ENCODE data around the gene PRXL2C. TPM values are rescaled to one million over a fixed set of nuclear protein-coding genes. Genes with fewer than 3 reads are reported as not detected.
"Not testable (repeated sequence)": the region's sequence is repeated elsewhere in the genome, so short reads cannot be mapped to it uniquely, and the experiment has no call there.

PRXL2C gene
- 1 to 10 TPM; 3.1 to 7.6 (median 5.6) TPM for polyA plus RNA-seq
- long read RNA-seq, donor 1, partial matches to known transcripts: 0 of 5 reads
- long read RNA-seq, donor 1, other reads (novel, unspliced or antisense): 0 of 5 reads
- long read RNA-seq, donor 2, partial matches to known transcripts: 0 of 2 reads
- long read RNA-seq, donor 2, other reads (novel, unspliced or antisense): 0 of 2 reads
- long read RNA-seq, donor 3: 0 reads
- long read RNA-seq, donor 4: 0 reads
- long read RNA-seq, donor 5, partial matches to known transcripts: 0 of 1 reads
- long read RNA-seq, donor 5, other reads (novel, unspliced or antisense): 0 of 1 reads
- long read RNA-seq, donor 6, partial matches to known transcripts: 0 of 1 reads
- long read RNA-seq, donor 6, other reads (novel, unspliced or antisense): 0 of 1 reads
- long read RNA-seq, donor 7, transcript PRXL2C-201 (6 exons, 2,863 nt): major isoform, 14 of 48 reads
- long read RNA-seq, donor 7, partial matches to known transcripts: 31 of 48 reads
- long read RNA-seq, donor 7, other reads (novel, unspliced or antisense): 0 of 48 reads
- long read RNA-seq, donor 8, partial matches to known transcripts: 0 of 1 reads
- long read RNA-seq, donor 8, other reads (novel, unspliced or antisense): 0 of 1 reads
- long read RNA-seq, donor 9: 0 reads
- long read RNA-seq, donor 10, partial matches to known transcripts: 0 of 3 reads
- long read RNA-seq, donor 10, other reads (novel, unspliced or antisense): 0 of 3 reads

GRCh38 chr9:96655198-96655851 lies at the start of gene PRXL2C:
PRXL2C (minus strand) TSS chr9:96655317; CDS start chr9:96655281, 36 bp downstream.
- Histone ChIP-seq H3K27ac (ENCODE audit: low read depth in 1 of 3, low read length in 2 of 3) (peak within 1 kb of the TSS; percentile 89 to 98 (median 96)), H3K4me1 (ENCODE audit: control insufficient read depth in 3 of 3, insufficient read depth in 2 of 3, low read depth in 1 of 3, low read length in 2 of 3) (peaks cover 0 to 5% (median 4%) of the 10 kb centered on the region in 3 donors), H3K4me3 (ENCODE audit: low read depth in 1 of 3, low read length in 3 of 3) (peak within 1 kb of the TSS; percentile 65 to 74 (median 74)), H3K36me3 (ENCODE audit: control insufficient read depth in 3 of 3, insufficient read depth in 2 of 3, low read depth in 1 of 3, low read length in 3 of 3) (no peaks in the 10 kb centered on the region), H3K27me3 (ENCODE audit: control insufficient read depth in 3 of 3, insufficient read depth in 3 of 3, low read length in 3 of 3) (no peaks in the 10 kb centered on the region), H3K9me3 (ENCODE audit: control insufficient read depth in 2 of 2, insufficient read depth in 1 of 2, low read depth in 1 of 2, low read length in 1 of 2) (no peaks in the 10 kb centered on the region)
- WGBS, 3 donors: 3 to 5% (median 4%) methylated on average over 43 to 57 of the region's 57 CpGs
- peak in 1 of 2 donors; percentile 77 for DNase-seq
- no peak for FAIRE-seq

GRCh38 chr9:96700721-96701375 lies 45.7 kb upstream of the PRXL2C start:
- WGBS, 3 donors: 92 to 95% (median 94%) methylated on average over 23 to 30 of the region's 30 CpGs

GRCh38 chr9:96691326-96691725 lies 36.2 kb upstream of the PRXL2C start:
- FAIRE-seq (no peak), DNase-seq (no peak)
- Histone ChIP-seq H3K36me3 (ENCODE audit: control insufficient read depth in 3 of 3, insufficient read depth in 2 of 3, low read depth in 1 of 3, low read length in 3 of 3) (no peaks in the 10 kb centered on the region), H3K27me3 (ENCODE audit: control insufficient read depth in 3 of 3, insufficient read depth in 3 of 3, low read length in 3 of 3) (peaks cover 0 to 14% (median 0%) of the 10 kb centered on the region in 3 donors), H3K27ac (ENCODE audit: low read depth in 1 of 3, low read length in 2 of 3) (no peak overlapping the region), H3K4me1 (ENCODE audit: control insufficient read depth in 3 of 3, insufficient read depth in 2 of 3, low read depth in 1 of 3, low read length in 2 of 3) (no peaks in the 10 kb centered on the region), H3K4me3 (ENCODE audit: low read depth in 1 of 3, low read length in 3 of 3) (no peak overlapping the region), H3K9me3 (ENCODE audit: control insufficient read depth in 2 of 2, insufficient read depth in 1 of 2, low read depth in 1 of 2, low read length in 1 of 2) (peaks cover 0 to 12% of the 10 kb centered on the region in 2 donors)
- WGBS, 3 donors: 64 to 72% (median 69%) methylated on average over 1 of the region's 1 CpG

More at GRCh38 chr9:96700721-96701375, 45.7 kb upstream of the PRXL2C start:
- DNase-seq; H3K4me3 ChIP-seq (ENCODE audit: low read depth in 1 of 3, low read length in 3 of 3); H3K4me1 ChIP-seq (ENCODE audit: control insufficient read depth in 3 of 3, insufficient read depth in 2 of 3, low read depth in 1 of 3, low read length in 2 of 3); FAIRE-seq; H3K27ac ChIP-seq (ENCODE audit: low read depth in 1 of 3, low read length in 2 of 3); H3K36me3 ChIP-seq (ENCODE audit: control insufficient read depth in 3 of 3, insufficient read depth in 2 of 3, low read depth in 1 of 3, low read length in 3 of 3); H3K27me3 ChIP-seq (ENCODE audit: control insufficient read depth in 3 of 3, insufficient read depth in 3 of 3, low read length in 3 of 3): not testable (repeated sequence)
- peaks cover 0 to 12% of the 10 kb centered on the region in 2 donors for H3K9me3 ChIP-seq (ENCODE audit: control insufficient read depth in 2 of 2, insufficient read depth in 1 of 2, low read depth in 1 of 2, low read length in 1 of 2)

- DNase-seq: no peak
- Histone ChIP-seq H3K27me3 (ENCODE audit: control insufficient read depth in 3 of 3, insufficient read depth in 3 of 3, low read length in 3 of 3) (peaks cover 0 to 14% (median 0%) of the 10 kb centered on the region in 3 donors), H3K4me3 (ENCODE audit: low read depth in 1 of 3, low read length in 3 of 3) (no peak overlapping the region), H3K9me3 (ENCODE audit: control insufficient read depth in 2 of 2, insufficient read depth in 1 of 2, low read depth in 1 of 2, low read length in 1 of 2) (peaks cover 0 to 13% of the 10 kb centered on the region in 2 donors), H3K4me1 (ENCODE audit: control insufficient read depth in 3 of 3, insufficient read depth in 2 of 3, low read depth in 1 of 3, low read length in 2 of 3) (no peaks in the 10 kb centered on the region), H3K36me3 (ENCODE audit: control insufficient read depth in 3 of 3, insufficient read depth in 2 of 3, low read depth in 1 of 3, low read length in 3 of 3) (no peaks in the 10 kb centered on the region), H3K27ac (ENCODE audit: low read depth in 1 of 3, low read length in 2 of 3) (no peak overlapping the region)
- no peak for FAIRE-seq
- WGBS, 3 donors: 67 to 74% (median 69%) methylated on average over 8 of the region's 8 CpGs
These were observed 33.8 kb upstream of the PRXL2C start for GRCh38 chr9:96688745-96689464.

GRCh38 chr9:96688187-96688586 lies 33.1 kb upstream of the PRXL2C start:
- Histone ChIP-seq H3K27ac (ENCODE audit: low read depth in 1 of 3, low read length in 2 of 3) (no peak overlapping the region), H3K4me1 (ENCODE audit: control insufficient read depth in 3 of 3, insufficient read depth in 2 of 3, low read depth in 1 of 3, low read length in 2 of 3) (no peaks in the 10 kb centered on the region), H3K4me3 (ENCODE audit: low read depth in 1 of 3, low read length in 3 of 3) (no peak overlapping the region), H3K9me3 (ENCODE audit: control insufficient read depth in 2 of 2, insufficient read depth in 1 of 2, low read depth in 1 of 2, low read length in 1 of 2) (peaks cover 0 to 13% of the 10 kb centered on the region in 2 donors), H3K36me3 (ENCODE audit: control insufficient read depth in 3 of 3, insufficient read depth in 2 of 3, low read depth in 1 of 3, low read length in 3 of 3) (no peaks in the 10 kb centered on the region), H3K27me3 (ENCODE audit: control insufficient read depth in 3 of 3, insufficient read depth in 3 of 3, low read length in 3 of 3) (peaks cover 0 to 14% (median 0%) of the 10 kb centered on the region in 3 donors)
- no peak for DNase-seq
- WGBS, 3 donors: 39 to 61% (median 47%) methylated on average over 5 of the region's 5 CpGs
- no peak for FAIRE-seq

- Histone ChIP-seq H3K9me3 (ENCODE audit: control insufficient read depth in 2 of 2, insufficient read depth in 1 of 2, low read depth in 1 of 2, low read length in 1 of 2) (peaks cover 0 to 8% of the 10 kb centered on the region in 2 donors), H3K4me3 (ENCODE audit: low read depth in 1 of 3, low read length in 3 of 3) (peak overlapping the region in 2 of 3 donors; percentile 31 to 36), H3K27me3 (ENCODE audit: control insufficient read depth in 3 of 3, insufficient read depth in 3 of 3, low read length in 3 of 3) (peaks cover 0 to 14% (median 0%) of the 10 kb centered on the region in 3 donors), H3K27ac (ENCODE audit: low read depth in 1 of 3, low read length in 2 of 3) (peak overlapping the region in 1 of 3 donors; percentile 62), H3K4me1 (ENCODE audit: control insufficient read depth in 3 of 3, insufficient read depth in 2 of 3, low read depth in 1 of 3, low read length in 2 of 3) (no peaks in the 10 kb centered on the region), H3K36me3 (ENCODE audit: control insufficient read depth in 3 of 3, insufficient read depth in 2 of 3, low read depth in 1 of 3, low read length in 3 of 3) (no peaks in the 10 kb centered on the region)
- DNase-seq (peak; percentile 50 to 76), FAIRE-seq (no peak)
- 4 to 12% (median 10%) methylated on average over 62 of the region's 62 CpGs for WGBS, 3 donors
These were observed 31.7 kb upstream of the PRXL2C start for GRCh38 chr9:96686638-96687335.

GRCh38 chr9:96680812-96681499 lies 25.8 kb upstream of the PRXL2C start:
- Histone ChIP-seq H3K4me3 (ENCODE audit: low read depth in 1 of 3, low read length in 3 of 3) (no peak overlapping the region), H3K36me3 (ENCODE audit: control insufficient read depth in 3 of 3, insufficient read depth in 2 of 3, low read depth in 1 of 3, low read length in 3 of 3) (no peaks in the 10 kb centered on the region), H3K27ac (ENCODE audit: low read depth in 1 of 3, low read length in 2 of 3) (no peak overlapping the region), H3K9me3 (ENCODE audit: control insufficient read depth in 2 of 2, insufficient read depth in 1 of 2, low read depth in 1 of 2, low read length in 1 of 2) (peaks cover 0 to 2% of the 10 kb centered on the region in 2 donors), H3K4me1 (ENCODE audit: control insufficient read depth in 3 of 3, insufficient read depth in 2 of 3, low read depth in 1 of 3, low read length in 2 of 3) (no peaks in the 10 kb centered on the region), H3K27me3 (ENCODE audit: control insufficient read depth in 3 of 3, insufficient read depth in 3 of 3, low read length in 3 of 3) (no peaks in the 10 kb centered on the region)
- WGBS, 3 donors: 40 to 58% (median 47%) methylated on average over 4 of the region's 4 CpGs
- DNase-seq: no peak
- FAIRE-seq: no peak
